ENCODE results near the gene BEST3. TPM values are rescaled to one million over a fixed set of nuclear protein-coding genes. Genes with fewer than 3 reads are reported as not detected.

BEST3 gene
- total and polyA plus RNA-seq, 2 donors (not counting 3 experiments of a cell fraction or from before 2014, with no cell fraction given): 0.12 to 0.18 TPM

DNA sequence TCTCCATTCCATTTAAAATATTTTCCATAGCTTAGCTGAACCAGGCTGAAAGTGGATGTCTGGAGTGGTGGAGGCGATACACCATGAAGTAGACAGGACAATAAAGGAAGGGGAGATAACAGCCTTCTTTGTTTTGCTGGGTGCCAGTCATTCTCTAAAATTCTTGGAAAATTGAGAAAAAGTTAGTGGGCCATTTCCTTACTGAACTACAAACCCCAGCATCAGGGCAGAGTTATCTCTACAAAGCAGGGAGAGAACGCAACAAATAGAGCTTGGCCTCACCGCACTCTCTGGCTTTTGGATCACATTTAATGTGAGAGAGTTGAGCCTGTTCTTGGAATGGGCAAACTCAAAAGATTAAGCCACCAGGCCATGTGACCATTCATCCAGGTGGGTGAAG, 47.2 kb downstream of the BEST3 start:
- H3K27me3 ChIP-seq (ENCODE audit: control insufficient read depth in 2 of 2, insufficient read depth in 2 of 2, low read length in 2 of 2): peaks cover 2 to 3% of the 10 kb centered on the region in 2 experiments
- H3K9me3 ChIP-seq (replicated peaks; ENCODE audit: control insufficient read depth, insufficient read depth, low read length): no peaks in the 10 kb centered on the region
- H3K9me1 ChIP-seq (replicated peaks; ENCODE audit: control insufficient read depth, extremely low read depth, insufficient read depth, low read length): no peaks in the 10 kb centered on the region
- H3K4me3 ChIP-seq (replicated peaks in 1 of 3; ENCODE audit: insufficient read depth in 1 of 3, low read depth in 1 of 3, low read length in 3 of 3): no peak overlapping the region
- BruUV-seq (replicated peaks): no TSS peak
- H4K20me1 ChIP-seq (replicated peaks; ENCODE audit: control insufficient read depth, extremely low read depth, insufficient read depth, low read length): no peaks in the 10 kb centered on the region
- no peak for DNase-seq (ENCODE audit: low read depth, low spot score)
- POLR2A ChIA-PET: no interaction called here
- intact Hi-C loops (cut with micrococcal nuclease) (no loop called here), dilution Hi-C loops (cut with MboI; ENCODE audit: extremely low pct_ligation_motif_present, low sequenced_read_pairs) (no loop called here)
- FAIRE-seq: no peak
- no peak overlapping the region for H3K27ac ChIP-seq (ENCODE audit: insufficient read depth, low read depth, low read length)
- H3K9ac ChIP-seq (replicated peaks; ENCODE audit: extremely low read depth, insufficient read depth, low read length): no peak overlapping the region
- H3K36me3 ChIP-seq (ENCODE audit: control insufficient read depth in 2 of 2, extremely low read depth in 1 of 2, insufficient read depth in 2 of 2, low read length in 2 of 2): no peaks in the 10 kb centered on the region
- no peak for TF ChIP-seq GATA2 (IDR thresholded peaks at IDR 0.05; ENCODE audit: insufficient read depth, insufficient read length, low read depth, low read length)
- no peak for TF ChIP-seq FOS (IDR thresholded peaks at IDR 0.05; ENCODE audit: borderline replicate concordance, insufficient read depth, low read length)
- no peak for TF ChIP-seq POLR2AphosphoS5 (IDR thresholded peaks at IDR 0.05; ENCODE audit: insufficient read depth, low read depth, low read length)
- TF ChIP-seq MYC (IDR thresholded peaks at IDR 0.05; ENCODE audit: low read depth, low read length): no peak
- TF ChIP-seq CTCF (IDR thresholded peaks at IDR 0.05; ENCODE audit: extremely low read depth in 1 of 2, insufficient read depth in 1 of 2, low read depth in 1 of 2, low read length in 2 of 2): no peak
- TF ChIP-seq MAX (IDR thresholded peaks at IDR 0.05; ENCODE audit: insufficient read depth, insufficient read length): no peak
- no peak for TF ChIP-seq JUN (IDR thresholded peaks at IDR 0.05; ENCODE audit: borderline replicate concordance, insufficient read depth, insufficient read length, low read depth)
- TF ChIP-seq EZH2 (IDR thresholded peaks at IDR 0.05; ENCODE audit: borderline replicate concordance, low read depth, low read length, severe bottlenecking): no peak
- no peak for TF ChIP-seq POLR2A (IDR thresholded peaks at IDR 0.05; ENCODE audit: low read depth, low read length)
- H3K4me1 ChIP-seq (ENCODE audit: control insufficient read depth, extremely low read depth, insufficient read depth, low read length): no peaks in the 10 kb centered on the region
- no peak overlapping the region for H3K4me2 ChIP-seq (ENCODE audit: insufficient read depth, low read length)
- CTCF ChIA-PET: interaction anchor here (0.7 to 4.4 kb wide), 4 partner anchors 10 to 21 kb away, joined by 3 to 24 read pairs (median 8); no protein-coding TSS in a partner anchor
- no peaks in the 10 kb centered on the region for H3K79me2 ChIP-seq (ENCODE audit: control insufficient read depth, insufficient read depth, low read length)
- no peak overlapping the region for H2AFZ ChIP-seq (ENCODE audit: low read depth, low read length)
